Liver (tissue), 9 donors: ENCODE measurements around the gene SSNA1. TPM values are rescaled to one million over a fixed set of nuclear protein-coding genes. Genes with fewer than 3 reads are reported as not detected.

Experiments
- DNase-seq: peaks from one replicate; pipeline ENCODE4 v3.0.0-alpha.2; 2017; ENCODE audit warnings: low spot score
- H3K27ac ChIP-seq, 2 donors: one replicate each; pipeline ENCODE4 v1.7.0; 2013; ENCODE audit warnings: inconsistent platforms in 2 of 2, low read length in 2 of 2, control low read depth in 1 of 2, low read depth in 1 of 2, mild to moderate bottlenecking in 1 of 2
- H3K27me3 ChIP-seq, 4 donors: one replicate each; pipeline versions ENCODE4 v1.6.1 to v1.7.0; 2013; ENCODE audit warnings: low read length in 3 of 4, inconsistent platforms in 1 of 4, mild to moderate bottlenecking in 1 of 4, moderate library complexity in 1 of 4; ENCODE audit not compliant: control insufficient read depth in 4 of 4, insufficient read depth in 4 of 4
- H3K36me3 ChIP-seq, 4 donors: one replicate each; pipeline versions ENCODE4 v1.6.1 to v1.7.0; 2013; ENCODE audit warnings: low read length in 3 of 4, mild to moderate bottlenecking in 3 of 4, low read depth in 1 of 4, moderate library complexity in 1 of 4; ENCODE audit not compliant: control insufficient read depth in 4 of 4, insufficient read depth in 3 of 4
- H3K4me1 ChIP-seq, 4 donors: one replicate each; pipeline versions ENCODE4 v1.6.1 to v1.7.0; 2013; ENCODE audit warnings: low read length in 3 of 4, mild to moderate bottlenecking in 3 of 4, moderate library complexity in 1 of 4; ENCODE audit not compliant: control insufficient read depth in 4 of 4, insufficient read depth in 4 of 4
- H3K4me3 ChIP-seq, 3 donors: one replicate each; pipeline versions ENCODE4 v1.6.1 to v1.7.0; 2013; ENCODE audit warnings: low read length in 3 of 3, control low read depth in 1 of 3, low read depth in 1 of 3, mild to moderate bottlenecking in 1 of 3
- H3K9ac ChIP-seq, 2 donors: one replicate each; pipeline ENCODE4 v1.7.0; 2013; ENCODE audit warnings: low read length in 2 of 2, mild to moderate bottlenecking in 2 of 2, moderate library complexity in 2 of 2, control low read depth in 1 of 2, low read depth in 1 of 2
- H3K9me3 ChIP-seq, 4 donors: one replicate each; pipeline versions ENCODE4 v1.6.1 to v1.7.0; 2013; ENCODE audit warnings: low read length in 3 of 4; ENCODE audit not compliant: control insufficient read depth in 4 of 4
- EGR1 ChIP-seq, 2 donors: IDR thresholded peaks; 2 replicates each; pipeline ENCODE4 v1.6.1; 2016 to 2018; ENCODE audit warnings: antibody characterized with exemption in 2 of 2, low read depth in 2 of 2
- FOXA1 ChIP-seq: IDR thresholded peaks from 2 replicates; pipeline ENCODE4 v1.6.1; 2016; ENCODE audit warnings: antibody characterized with exemption
- FOXA2 ChIP-seq: IDR thresholded peaks from 2 replicates; pipeline ENCODE4 v1.6.1; 2016; ENCODE audit warnings: antibody characterized with exemption
- GABPA ChIP-seq, 2 donors: IDR thresholded peaks in 1 of 2; conservative IDR thresholded peaks in 1 of 2; 2 replicates each; pipeline ENCODE4 v1.6.1; 2016; ENCODE audit warnings: antibody characterized with exemption in 2 of 2, mild to moderate bottlenecking in 1 of 2, moderate library complexity in 1 of 2
- HNF4A ChIP-seq, 2 donors: conservative IDR thresholded peaks; 2 replicates each; pipeline ENCODE4 v1.6.1; 2016; ENCODE audit warnings: antibody characterized with exemption in 2 of 2, mild to moderate bottlenecking in 2 of 2
- JUND ChIP-seq, 2 donors: IDR thresholded peaks; 2 replicates each; pipeline ENCODE4 v1.6.1; 2016; ENCODE audit warnings: antibody characterized with exemption in 2 of 2
- NR2F2 ChIP-seq: IDR thresholded peaks from 2 replicates; pipeline ENCODE4 v1.6.1; 2016; ENCODE audit warnings: antibody characterized with exemption
- RAD21 ChIP-seq, 2 donors: IDR thresholded peaks; 2 replicates each; pipeline ENCODE4 v1.6.1; 2016; ENCODE audit warnings: antibody characterized with exemption in 2 of 2, mild to moderate bottlenecking in 2 of 2
- RXRA ChIP-seq, 2 donors: IDR thresholded peaks; 2 replicates each; pipeline ENCODE4 v1.6.1; 2017 to 2018; ENCODE audit warnings: antibody characterized with exemption in 2 of 2, mild to moderate bottlenecking in 1 of 2
- SP1 ChIP-seq: IDR thresholded peaks from 2 replicates; pipeline ENCODE4 v1.6.1; 2018; ENCODE audit warnings: antibody characterized with exemption, mild to moderate bottlenecking
- YY1 ChIP-seq: IDR thresholded peaks from 2 replicates; pipeline ENCODE4 v1.6.1; 2016; ENCODE audit warnings: antibody characterized with exemption, mild to moderate bottlenecking
- WGBS: extraction: QIAGEN DNeasy Blood & Tissue Kit; methylation state at CpG from one replicate; pipeline ENCODE4 v1.1.7; 2013; 5-methylcytosine and 5-hydroxymethylcytosine counted together
- polyA plus RNA-seq, 2 donors: library from polyadenylated mRNA; stranded (reverse) in 1 of 2; unstranded in 1 of 2; fragments of 200-250 nt in 1 of 2; fragments of >200 nt in 1 of 2; fragmentation: Nextera tagmentation in 1 of 2; extraction: Ambion mirVana in 1 of 2; gene quantifications; one replicate each; pipeline versions ENCODE4 v1.2.1 to v1.2.3, GENCODE V29; 2013 to 2015
- total RNA-seq, 2 donors: library from RNA; depleted of rRNA; stranded (reverse); fragments of >200 nt; gene quantifications; one replicate each; pipeline ENCODE4 v1.2.3, GENCODE V29; 2014
- TF ChIP-seq, protein P1 (sequence below): IDR thresholded peaks from 2 replicates; pipeline ENCODE4 v1.6.1; 2016; ENCODE audit warnings: antibody characterized with exemption
- TF ChIP-seq, protein P2 (sequence below): fragments of 150-350 bp; IDR thresholded peaks from 2 replicates; pipeline ENCODE4 v1.5.1; 2017; ENCODE audit warnings: improper control_type of control experiment, low read depth, low read length; ENCODE audit not compliant: missing input control
- TF ChIP-seq, protein P3 (sequence below): IDR thresholded peaks from 2 replicates; pipeline ENCODE4 v1.6.1; 2016; ENCODE audit warnings: antibody characterized with exemption
- TF ChIP-seq, protein P4 (sequence below): IDR thresholded peaks from 2 replicates; pipeline ENCODE4 v1.6.1; 2016; ENCODE audit warnings: antibody characterized with exemption
- donor health status: healthy.
- donor health status: healthy.
- donor health status: healthy.
- donor health status: healthy.
- donor health status: healthy.

The SSNA1 gene
- total and polyA plus RNA-seq, 4 donors = 29.8 to 44.2 (median 40.3) TPM

DNA sequence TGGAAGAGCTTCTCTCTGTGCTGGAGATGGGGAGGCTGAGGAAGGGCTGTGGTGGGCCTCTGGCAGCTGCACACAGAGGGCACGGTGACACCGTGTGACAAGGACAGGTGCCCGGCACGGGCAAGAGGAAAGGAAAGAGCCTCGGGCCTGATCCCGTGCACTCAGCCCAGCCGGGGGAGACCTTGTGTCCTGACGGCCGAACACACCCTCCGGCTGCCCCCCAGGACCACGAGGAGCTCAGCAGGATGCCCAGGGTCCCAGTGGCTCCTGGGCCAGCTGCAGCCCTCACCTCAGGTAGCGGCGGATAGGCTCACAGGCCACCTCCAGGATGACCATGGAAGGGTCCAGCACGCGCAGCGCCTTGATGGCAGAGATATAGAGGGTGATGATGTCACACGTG is 5.6 kb upstream of the SSNA1 start:
- Histone ChIP-seq H3K9me3 (no peaks in the 10 kb centered on the region), H3K27me3 (no peaks in the 10 kb centered on the region), H3K36me3 (peaks cover 15 to 68% (median 26%) of the 10 kb centered on the region in 4 donors), H3K27ac (no peak overlapping the region), H3K9ac (no peak overlapping the region), H3K4me3 (no peak overlapping the region), H3K4me1 (peaks cover 12 to 20% (median 19%) of the 10 kb centered on the region in 4 donors)
- DNase-seq = no peak
- WGBS = 96% methylated on average over 17 of the region's 17 CpGs
- TF ChIP-seq RAD21 (IDR thresholded peaks at IDR 0.05) (no peak), RXRA (IDR thresholded peaks at IDR 0.05) (no peak), EGR1 (IDR thresholded peaks at IDR 0.05; ENCODE audit: low read depth in 2 of 2) (no peak), SP1 (no peak), FOXA2 (no peak), HNF4A (conservative IDR thresholded peaks at IDR 0.05) (no peak)
- TF ChIP-seq, protein P1, sequence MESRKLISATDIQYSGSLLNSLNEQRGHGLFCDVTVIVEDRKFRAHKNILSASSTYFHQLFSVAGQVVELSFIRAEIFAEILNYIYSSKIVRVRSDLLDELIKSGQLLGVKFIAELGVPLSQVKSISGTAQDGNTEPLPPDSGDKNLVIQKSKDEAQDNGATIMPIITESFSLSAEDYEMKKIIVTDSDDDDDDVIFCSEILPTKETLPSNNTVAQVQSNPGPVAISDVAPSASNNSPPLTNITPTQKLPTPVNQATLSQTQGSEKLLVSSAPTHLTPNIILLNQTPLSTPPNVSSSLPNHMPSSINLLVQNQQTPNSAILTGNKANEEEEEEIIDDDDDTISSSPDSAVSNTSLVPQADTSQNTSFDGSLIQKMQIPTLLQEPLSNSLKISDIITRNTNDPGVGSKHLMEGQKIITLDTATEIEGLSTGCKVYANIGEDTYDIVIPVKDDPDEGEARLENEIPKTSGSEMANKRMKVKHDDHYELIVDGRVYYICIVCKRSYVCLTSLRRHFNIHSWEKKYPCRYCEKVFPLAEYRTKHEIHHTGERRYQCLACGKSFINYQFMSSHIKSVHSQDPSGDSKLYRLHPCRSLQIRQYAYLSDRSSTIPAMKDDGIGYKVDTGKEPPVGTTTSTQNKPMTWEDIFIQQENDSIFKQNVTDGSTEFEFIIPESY = no peak
- TF ChIP-seq, protein P2, sequence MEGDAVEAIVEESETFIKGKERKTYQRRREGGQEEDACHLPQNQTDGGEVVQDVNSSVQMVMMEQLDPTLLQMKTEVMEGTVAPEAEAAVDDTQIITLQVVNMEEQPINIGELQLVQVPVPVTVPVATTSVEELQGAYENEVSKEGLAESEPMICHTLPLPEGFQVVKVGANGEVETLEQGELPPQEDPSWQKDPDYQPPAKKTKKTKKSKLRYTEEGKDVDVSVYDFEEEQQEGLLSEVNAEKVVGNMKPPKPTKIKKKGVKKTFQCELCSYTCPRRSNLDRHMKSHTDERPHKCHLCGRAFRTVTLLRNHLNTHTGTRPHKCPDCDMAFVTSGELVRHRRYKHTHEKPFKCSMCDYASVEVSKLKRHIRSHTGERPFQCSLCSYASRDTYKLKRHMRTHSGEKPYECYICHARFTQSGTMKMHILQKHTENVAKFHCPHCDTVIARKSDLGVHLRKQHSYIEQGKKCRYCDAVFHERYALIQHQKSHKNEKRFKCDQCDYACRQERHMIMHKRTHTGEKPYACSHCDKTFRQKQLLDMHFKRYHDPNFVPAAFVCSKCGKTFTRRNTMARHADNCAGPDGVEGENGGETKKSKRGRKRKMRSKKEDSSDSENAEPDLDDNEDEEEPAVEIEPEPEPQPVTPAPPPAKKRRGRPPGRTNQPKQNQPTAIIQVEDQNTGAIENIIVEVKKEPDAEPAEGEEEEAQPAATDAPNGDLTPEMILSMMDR = no peak
- TF ChIP-seq, protein P3, sequence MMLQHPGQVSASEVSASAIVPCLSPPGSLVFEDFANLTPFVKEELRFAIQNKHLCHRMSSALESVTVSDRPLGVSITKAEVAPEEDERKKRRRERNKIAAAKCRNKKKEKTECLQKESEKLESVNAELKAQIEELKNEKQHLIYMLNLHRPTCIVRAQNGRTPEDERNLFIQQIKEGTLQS = no peak

DNA sequence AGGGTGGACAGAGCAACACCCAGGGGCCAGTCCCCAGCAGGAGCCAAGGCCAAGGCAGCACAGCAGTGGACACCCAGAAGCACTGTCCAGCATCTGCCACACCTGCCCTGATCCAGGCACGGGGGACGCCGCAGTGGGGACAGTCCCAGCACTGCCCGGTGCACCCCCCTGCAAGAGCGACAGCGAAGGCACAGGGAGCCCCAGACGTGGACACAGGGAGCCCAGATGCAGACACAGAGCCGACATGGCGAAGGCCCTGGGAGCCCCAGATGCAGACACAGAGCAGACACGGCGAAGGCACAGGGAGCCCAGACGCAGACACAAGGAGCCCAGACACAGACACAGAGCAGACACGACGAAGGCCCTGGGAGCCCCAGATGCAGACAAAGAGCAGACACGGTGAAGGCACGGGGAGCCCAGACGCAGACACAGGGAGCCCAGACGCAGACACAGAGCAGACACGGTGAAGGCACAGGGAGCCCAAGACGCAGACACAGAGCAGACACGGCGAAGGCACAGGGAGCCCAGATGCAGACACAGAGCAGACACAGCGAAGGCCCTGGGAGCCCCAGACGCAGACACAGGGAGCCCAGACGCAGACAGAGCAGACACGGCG is 4.4 kb upstream of the SSNA1 start:
- peaks cover 12 to 25% (median 22%) of the 10 kb centered on the region in 4 donors for H3K4me1 ChIP-seq
- H3K9ac ChIP-seq = no peak overlapping the region
- H3K4me3 ChIP-seq = no peak overlapping the region
- WGBS = 95% methylated on average over 27 of the region's 27 CpGs
- no peaks in the 10 kb centered on the region for H3K27me3 ChIP-seq
- peaks cover 15 to 63% (median 23%) of the 10 kb centered on the region in 4 donors for H3K36me3 ChIP-seq
- no peak for DNase-seq
- no peak overlapping the region for H3K27ac ChIP-seq
- no peaks in the 10 kb centered on the region for H3K9me3 ChIP-seq
- TF ChIP-seq FOXA2 (no peak), HNF4A (conservative IDR thresholded peaks at IDR 0.05) (no peak), NR2F2 (no peak), FOXA1 (no peak), JUND (IDR thresholded peaks at IDR 0.05) (no peak)

DNA sequence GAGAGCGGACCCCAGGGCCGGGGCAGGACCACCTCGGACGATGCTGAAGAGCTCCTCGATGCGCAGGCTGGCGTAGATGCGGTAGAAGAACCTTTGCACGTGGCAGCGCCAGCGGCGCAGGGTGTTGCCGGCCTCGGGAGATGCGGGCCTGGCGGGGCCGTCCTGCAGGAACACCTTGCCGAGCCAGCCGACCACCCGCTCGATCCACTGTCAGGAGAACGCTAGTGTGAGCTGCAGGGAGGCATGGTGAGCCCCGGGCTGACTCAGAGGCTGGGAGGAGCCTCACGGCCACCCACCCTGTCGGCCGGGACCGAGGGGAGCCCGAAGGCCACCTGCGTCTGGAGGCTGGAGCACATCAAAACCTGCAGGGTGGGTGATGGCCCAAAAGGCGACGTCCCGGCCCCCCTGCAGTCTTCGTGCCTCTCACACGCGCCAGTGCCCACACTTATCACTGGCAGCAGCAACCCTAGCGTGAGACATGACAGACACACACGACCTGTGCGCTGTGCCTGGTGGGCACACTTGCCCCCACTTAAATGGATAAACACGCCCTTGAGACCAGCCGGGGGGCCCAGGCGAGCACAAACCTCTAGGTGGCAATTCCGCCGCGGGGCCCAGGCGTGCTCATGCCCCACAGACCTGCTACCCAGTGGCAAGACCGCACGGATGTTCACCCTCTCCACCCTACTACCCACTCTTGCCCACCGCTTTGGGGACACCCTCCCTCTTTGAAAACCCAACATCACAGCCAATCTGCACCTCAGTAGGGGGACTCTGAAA is 3.4 kb upstream of the SSNA1 start:
- H3K4me1 ChIP-seq = peaks cover 17 to 35% (median 32%) of the 10 kb centered on the region in 4 donors
- H3K9me3 ChIP-seq = no peaks in the 10 kb centered on the region
- 96% methylated on average over 48 of the region's 48 CpGs for WGBS
- H3K27ac ChIP-seq = no peak overlapping the region
- H3K27me3 ChIP-seq = no peaks in the 10 kb centered on the region
- TF ChIP-seq HNF4A (conservative IDR thresholded peaks at IDR 0.05) (no peak), SP1 (no peak), GABPA (IDR thresholded peaks at IDR 0.05 in 1 of 2, conservative IDR thresholded peaks at IDR 0.05 in 1 of 2) (no peak), YY1 (no peak), RAD21 (IDR thresholded peaks at IDR 0.05) (no peak), FOXA1 (no peak), EGR1 (IDR thresholded peaks at IDR 0.05; ENCODE audit: low read depth in 2 of 2) (no peak), RXRA (IDR thresholded peaks at IDR 0.05) (no peak)
- TF ChIP-seq, protein P2 = no peak
- TF ChIP-seq, protein P4, sequence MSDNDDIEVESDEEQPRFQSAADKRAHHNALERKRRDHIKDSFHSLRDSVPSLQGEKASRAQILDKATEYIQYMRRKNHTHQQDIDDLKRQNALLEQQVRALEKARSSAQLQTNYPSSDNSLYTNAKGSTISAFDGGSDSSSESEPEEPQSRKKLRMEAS = no peak
- H3K36me3 ChIP-seq = peaks cover 11 to 56% (median 23%) of the 10 kb centered on the region in 4 donors
- no peak overlapping the region for H3K4me3 ChIP-seq
- no peak for DNase-seq
- no peak overlapping the region for H3K9ac ChIP-seq
